ENCODE measurements around the gene NOL8.

The NOL8 gene

GRCh38 chr9:92325269-92325990, at the start of gene NOL8, which contains the start of gene CENPP:
TSS of gene NOL8 (minus strand) at chr9:92325350. CDS start at chr9:92324161, 1,189 bp downstream.
TSS of gene CENPP (plus strand) at chr9:92325953.
- peak; percentile 53 for DNase-seq (ENCODE audit: low read depth)

- no peak for DNase-seq (ENCODE audit: low read depth)
These were observed 48.0 kb upstream of the NOL8 start for GRCh38 chr9:92373167-92373566.

DNA sequence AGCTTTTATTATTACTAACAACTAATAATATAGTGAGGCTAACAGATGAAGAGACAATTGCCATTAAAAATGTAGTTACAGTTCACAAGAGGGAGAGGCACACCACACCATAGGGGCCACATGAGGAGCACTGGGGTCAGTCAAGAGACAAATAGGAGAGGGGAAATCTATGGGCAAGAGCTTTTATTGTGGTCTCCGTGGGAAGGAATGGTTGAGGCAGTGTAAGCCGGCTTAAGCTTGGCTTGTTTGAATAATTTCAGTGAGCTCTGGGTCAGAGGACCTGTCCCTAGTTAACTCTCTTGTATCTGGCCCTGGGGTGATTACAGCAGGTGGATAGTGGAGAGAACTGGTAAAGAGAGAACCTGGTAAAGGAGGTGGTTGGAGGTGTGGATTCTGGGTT, 43.9 kb upstream of the NOL8 start:
- no peak for DNase-seq (ENCODE audit: low read depth)

GRCh38 chr9:92360083-92360482, 34.9 kb upstream of the NOL8 start:
- DNase-seq (ENCODE audit: low read depth), result no peak

- no peak for DNase-seq (ENCODE audit: low read depth)
These were observed 34.3 kb upstream of the NOL8 start for GRCh38 chr9:92359394-92359995.

DNA sequence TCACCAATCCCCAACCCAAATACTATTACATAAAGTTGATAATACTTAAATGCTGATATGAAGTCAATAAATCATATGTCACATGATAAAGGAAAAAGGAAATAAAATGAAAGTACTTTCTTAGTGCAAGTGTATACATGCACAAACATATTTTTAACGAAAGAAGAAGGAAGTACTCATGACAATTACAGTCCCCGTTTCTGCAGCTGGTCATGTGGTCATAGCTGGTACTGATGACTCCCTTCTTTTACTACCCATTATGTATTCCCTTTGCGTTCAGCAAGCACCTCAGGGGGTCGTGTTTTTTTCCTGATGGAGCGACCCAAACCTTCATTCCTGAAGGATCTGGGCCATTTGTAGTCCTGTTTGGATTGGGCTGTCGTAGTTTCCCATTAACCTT, 27.9 kb upstream of the NOL8 start:
- no peak for DNase-seq (ENCODE audit: low read depth)

DNA sequence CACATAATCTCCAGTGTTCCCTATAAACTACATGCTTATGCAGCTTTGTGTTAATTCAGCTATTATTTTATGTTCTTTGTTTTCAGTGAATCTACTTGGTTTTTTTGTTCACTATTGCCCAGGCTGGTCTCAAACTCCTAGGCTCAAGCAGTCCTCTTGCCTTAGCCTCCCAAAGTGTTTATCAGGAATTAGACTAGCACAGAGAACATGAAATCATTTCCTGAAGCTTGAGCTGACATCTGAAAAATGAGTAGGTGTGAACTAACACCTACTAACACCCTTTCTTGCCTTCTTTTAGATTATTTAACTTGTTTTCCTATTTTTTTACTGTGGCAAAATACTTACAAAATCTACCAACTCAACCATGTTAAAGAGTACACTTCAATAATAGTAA, 25.6 kb upstream of the NOL8 start:
- DNase-seq (ENCODE audit: low read depth), result no peak

DNA sequence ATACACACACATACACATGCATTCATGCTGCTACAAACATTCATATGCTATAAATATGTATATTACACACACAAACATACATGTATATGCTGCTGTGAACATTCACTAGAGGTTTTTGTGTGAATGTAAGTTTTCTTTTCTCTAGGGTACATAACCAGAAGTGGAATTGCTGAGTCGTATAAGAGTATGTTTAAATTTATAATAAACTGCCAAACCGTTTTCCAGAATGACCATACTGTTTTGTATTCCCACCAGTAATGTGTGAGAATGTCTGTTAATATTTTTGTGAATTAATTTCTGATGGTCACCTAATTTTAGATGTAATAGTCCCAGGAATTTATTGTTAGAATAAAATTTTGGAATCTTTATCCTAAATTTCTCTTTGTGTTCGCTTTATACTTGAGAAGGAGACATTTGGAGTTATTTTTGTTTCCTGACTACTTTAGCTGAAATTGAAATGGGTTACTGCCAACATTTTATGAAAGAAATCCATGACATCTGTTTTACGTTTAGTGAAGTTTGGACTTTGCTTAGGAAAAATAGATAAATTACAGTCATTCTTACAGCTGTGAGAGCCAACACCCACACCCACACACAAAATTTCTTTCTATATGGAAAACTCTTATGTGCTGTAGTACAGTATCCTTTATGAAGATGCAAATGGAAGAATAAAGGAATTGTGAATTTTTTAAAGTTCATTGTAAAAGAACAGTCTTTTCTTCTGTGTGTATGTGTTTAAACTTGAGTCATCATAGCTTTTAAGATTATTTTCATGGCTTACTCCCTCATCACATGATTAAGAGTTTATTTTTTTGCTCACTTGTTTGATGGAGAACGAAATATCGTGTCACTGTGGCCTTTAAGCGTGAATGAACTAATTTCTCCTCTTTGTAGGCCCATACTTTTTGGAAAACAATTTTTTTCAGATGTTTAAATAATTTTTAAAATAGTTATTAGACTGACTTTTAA, 24.9 kb upstream of the NOL8 start:
- no peak for DNase-seq (ENCODE audit: low read depth)

GRCh38 chr9:92345582-92345981, 20.4 kb upstream of the NOL8 start:
- DNase-seq (ENCODE audit: low read depth), result no peak

GRCh38 chr9:92342825-92343488, 17.8 kb upstream of the NOL8 start:
- no peak for DNase-seq (ENCODE audit: low read depth)

DNA sequence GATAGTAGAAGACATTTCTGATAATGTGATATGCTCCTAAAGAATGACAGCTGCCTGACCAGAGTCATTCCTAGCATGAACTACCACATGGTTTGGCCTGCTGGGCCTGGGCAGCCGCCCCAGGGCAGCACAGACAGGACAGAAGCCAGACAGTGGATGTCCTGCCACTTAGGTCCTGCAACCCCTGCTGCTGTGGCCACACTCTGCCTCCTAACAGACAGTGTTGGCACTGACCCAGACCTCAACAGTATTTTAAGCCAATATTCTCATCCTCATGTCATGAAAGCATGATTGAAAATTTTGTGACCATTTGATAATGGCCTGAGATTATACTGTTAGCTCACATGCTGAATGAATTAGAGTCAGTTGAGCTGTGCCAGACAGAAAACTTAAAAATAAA, 16.4 kb upstream of the NOL8 start:
- DNase-seq (ENCODE audit: low read depth), result no peak

- no peak for DNase-seq (ENCODE audit: low read depth)
These were observed 8.1 kb upstream of the NOL8 start for GRCh38 chr9:92333282-92333634.

DNA sequence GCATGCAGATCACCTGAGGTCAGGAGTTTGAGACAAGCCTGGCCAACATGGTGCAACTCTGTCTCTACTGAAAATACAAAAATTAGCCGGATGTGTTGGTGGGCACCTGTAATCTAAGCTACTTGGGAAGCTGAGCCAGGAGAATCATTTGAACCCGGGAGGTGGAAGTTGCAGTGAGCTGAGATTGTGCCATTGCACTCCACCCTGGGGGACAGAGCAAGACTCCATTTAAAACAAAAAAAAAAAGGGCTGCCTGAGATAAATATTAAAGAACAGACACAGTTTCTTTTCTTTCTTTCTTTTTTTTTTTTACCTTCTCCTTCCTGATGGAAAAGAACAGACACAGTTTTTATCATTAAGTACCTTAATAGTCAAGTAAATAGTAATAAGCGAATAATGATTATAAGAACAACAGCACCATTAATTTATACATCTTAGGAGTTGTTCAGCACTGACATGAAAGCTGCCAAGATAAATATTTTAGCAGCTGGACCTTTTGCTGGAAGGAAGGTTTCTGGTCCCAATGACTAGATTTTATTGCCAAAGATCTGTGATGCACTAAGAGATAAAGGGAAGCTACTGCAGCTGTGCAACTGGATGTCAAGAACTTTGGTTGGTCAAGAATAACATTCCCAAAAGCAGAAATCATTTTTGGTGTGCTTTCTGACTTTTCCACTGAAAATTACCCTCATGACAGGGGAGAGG, 7.6 kb upstream of the NOL8 start:
- no peak for DNase-seq (ENCODE audit: low read depth)

GRCh38 chr9:92328225-92328624, 3.1 kb upstream of the NOL8 start:
- DNase-seq (ENCODE audit: low read depth), result no peak

- DNase-seq (ENCODE audit: low read depth), result no peak
These were observed 2.2 kb upstream of the NOL8 start for GRCh38 chr9:92327283-92327850.

GRCh38 chr9:92325991-92326500, 896 bp upstream of the NOL8 start:
- DNase-seq (ENCODE audit: low read depth), result no peak

- DNase-seq (ENCODE audit: low read depth), result no peak
These were observed 271 bp downstream of the NOL8 start for GRCh38 chr9:92324889-92325268.

DNA sequence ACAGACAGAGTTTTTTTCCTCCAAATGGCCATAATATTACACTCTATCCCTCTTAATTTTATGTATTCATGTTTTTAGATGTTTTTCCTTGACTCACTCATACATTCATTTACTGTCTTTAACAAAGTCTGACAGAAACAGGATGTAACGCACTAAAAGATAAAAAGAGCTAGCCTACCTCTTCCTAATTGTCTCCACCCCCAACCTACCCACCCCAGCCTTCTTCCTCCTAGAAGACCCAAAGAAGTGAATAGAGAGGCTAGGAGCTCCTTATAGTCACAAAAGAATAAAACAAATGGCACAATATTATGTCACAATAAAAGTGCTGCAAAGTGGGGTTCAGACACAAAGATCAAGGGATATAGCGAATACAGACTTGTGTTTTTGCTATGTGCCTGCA, 719 bp downstream of the NOL8 start:
- no peak for DNase-seq (ENCODE audit: low read depth)

- DNase-seq (ENCODE audit: low read depth), result no peak
These were observed 9.7 kb downstream of the NOL8 start for GRCh38 chr9:92315456-92315855.

DNA sequence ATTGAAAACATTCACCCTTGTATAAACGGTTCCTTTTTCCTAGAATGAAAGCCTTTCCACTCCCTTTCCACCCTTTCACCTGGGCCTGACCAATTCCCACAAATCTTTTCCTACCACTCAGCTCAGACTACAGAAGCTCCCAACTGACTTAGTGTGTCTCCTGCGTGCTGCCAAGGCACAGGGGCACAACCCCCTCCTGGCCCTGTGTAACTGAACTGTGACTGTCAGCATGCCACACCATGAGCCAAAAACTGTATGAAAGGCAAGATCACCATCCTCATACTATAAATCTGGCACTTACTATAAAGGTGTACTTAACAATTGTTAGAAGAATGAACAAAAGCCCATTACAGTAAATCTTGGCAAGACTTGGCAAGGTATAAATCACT, 11.5 kb downstream of the NOL8 start:
- DNase-seq (ENCODE audit: low read depth), result no peak

Measured in stimulated activated CD8-positive, alpha-beta memory T cell treated with anti-CD3 and anti-CD28 coated beads, Interleukin-15, amount 100 ng/mL, for 24 hours (primary cell).